GM10266 (cell line): ENCODE measurements around the gene MYH7B.

Experiments used
- DNase-seq: peaks from one replicate; pipeline ENCODE4 v3.0.0; 2012; ENCODE audit errors: extremely low spot score
- TF ChIP-seq, protein P1 (sequence below): IDR thresholded peaks from 2 replicates; pipeline ENCODE4 v1.5.1; 2012; ENCODE audit warnings: mild to moderate bottlenecking, low read depth; ENCODE audit not compliant: control insufficient read depth, insufficient read depth; ENCODE audit errors: missing control alignments

The MYH7B gene

DNA sequence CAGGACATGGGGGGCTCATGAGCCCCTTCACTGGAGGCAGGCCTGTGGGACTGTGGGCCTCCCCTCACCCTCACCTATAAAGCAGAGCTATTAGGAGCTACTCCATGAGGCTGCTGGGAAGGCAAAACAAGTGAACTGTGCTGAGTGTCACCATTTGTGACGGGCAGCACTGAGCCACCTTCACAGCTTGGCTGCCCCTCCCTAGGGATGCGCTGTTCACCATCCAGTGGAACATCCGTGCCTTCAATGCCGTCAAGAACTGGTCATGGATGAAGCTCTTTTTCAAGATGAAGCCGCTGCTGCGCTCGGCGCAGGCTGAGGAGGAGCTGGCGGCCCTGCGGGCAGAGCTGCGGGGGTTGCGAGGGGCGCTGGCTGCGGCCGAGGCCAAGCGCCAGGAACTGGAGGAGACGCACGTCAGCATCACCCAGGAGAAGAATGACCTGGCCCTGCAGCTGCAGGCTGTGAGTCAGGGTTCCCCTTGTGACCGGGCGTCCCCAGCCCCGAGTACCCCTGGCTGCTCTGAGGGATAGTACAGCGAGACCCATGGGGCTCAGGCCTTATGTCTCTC lies 38.4 kb downstream of the MYH7B start:
- TF ChIP-seq, protein P1, sequence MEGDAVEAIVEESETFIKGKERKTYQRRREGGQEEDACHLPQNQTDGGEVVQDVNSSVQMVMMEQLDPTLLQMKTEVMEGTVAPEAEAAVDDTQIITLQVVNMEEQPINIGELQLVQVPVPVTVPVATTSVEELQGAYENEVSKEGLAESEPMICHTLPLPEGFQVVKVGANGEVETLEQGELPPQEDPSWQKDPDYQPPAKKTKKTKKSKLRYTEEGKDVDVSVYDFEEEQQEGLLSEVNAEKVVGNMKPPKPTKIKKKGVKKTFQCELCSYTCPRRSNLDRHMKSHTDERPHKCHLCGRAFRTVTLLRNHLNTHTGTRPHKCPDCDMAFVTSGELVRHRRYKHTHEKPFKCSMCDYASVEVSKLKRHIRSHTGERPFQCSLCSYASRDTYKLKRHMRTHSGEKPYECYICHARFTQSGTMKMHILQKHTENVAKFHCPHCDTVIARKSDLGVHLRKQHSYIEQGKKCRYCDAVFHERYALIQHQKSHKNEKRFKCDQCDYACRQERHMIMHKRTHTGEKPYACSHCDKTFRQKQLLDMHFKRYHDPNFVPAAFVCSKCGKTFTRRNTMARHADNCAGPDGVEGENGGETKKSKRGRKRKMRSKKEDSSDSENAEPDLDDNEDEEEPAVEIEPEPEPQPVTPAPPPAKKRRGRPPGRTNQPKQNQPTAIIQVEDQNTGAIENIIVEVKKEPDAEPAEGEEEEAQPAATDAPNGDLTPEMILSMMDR: no peak
- no peak for DNase-seq

DNA sequence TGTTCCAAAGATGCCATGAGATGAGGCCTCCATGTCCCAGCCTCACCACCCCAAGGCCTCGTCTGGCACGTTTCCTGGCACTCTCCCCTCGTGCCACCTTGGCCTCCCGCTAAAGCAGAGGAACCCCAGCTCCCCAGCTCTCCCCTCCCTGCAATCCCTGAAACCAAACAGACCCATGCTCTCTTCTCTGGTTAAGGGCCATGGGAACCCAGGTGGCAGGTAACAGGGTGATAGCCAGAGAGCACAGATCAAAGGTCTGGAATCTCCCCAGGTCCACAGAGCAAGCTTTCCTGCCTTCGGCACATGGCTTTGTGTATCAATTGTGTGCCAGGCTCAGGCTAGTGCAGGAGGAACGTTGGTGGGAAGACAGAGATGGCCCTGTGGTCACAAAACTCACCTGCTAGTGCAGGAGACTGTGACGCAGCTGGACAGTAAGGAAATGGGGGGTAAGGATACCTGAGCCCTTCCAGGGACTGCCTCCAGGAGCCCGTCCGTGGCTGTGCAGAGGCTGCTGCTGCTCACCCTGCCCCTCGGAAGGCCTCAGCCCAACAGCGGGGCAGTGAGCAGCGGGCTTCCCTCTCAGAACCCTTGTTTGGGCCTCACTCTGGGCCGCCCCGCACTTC lies 39.0 kb downstream of the MYH7B start:
- DNase-seq: no peak
- TF ChIP-seq, protein P1: no peak

DNA sequence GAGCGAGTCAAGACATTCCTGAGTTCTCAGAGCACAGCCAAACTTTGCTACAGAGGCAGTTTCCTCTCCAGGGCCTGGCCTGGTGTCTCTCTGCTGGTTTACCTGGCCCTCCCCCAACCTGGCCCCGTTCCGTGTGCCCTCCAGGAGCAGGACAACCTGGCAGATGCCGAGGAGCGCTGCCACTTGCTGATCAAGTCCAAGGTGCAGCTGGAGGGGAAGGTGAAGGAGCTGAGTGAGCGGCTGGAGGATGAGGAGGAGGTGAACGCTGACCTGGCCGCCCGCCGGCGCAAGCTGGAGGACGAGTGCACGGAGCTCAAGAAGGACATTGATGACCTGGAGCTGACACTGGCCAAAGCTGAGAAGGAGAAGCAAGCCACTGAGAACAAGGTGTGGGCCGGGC lies 39.5 kb downstream of the MYH7B start:
- TF ChIP-seq, protein P1: no peak
- DNase-seq: no peak

DNA sequence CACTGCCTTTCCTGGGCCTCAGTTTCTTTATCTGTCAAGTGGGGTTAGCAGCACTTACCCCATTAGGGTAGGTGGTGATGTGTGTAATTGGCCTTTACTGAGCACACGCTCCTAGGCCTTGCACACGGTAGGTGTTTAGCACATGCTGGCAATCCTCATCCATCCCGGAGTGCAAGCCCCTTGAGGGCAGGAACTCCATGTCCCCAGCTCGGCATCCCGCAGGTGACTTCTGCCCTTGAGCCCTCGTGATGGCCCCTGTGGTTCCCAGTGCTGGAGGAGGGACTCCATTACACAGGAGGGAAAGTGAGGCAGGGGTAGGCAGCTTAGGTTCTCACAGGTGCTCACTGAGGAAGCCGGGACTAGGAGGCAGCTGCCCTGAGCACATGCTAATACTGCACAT lies 40.0 kb downstream of the MYH7B start:
- TF ChIP-seq, protein P1: no peak
- no peak for DNase-seq

DNA sequence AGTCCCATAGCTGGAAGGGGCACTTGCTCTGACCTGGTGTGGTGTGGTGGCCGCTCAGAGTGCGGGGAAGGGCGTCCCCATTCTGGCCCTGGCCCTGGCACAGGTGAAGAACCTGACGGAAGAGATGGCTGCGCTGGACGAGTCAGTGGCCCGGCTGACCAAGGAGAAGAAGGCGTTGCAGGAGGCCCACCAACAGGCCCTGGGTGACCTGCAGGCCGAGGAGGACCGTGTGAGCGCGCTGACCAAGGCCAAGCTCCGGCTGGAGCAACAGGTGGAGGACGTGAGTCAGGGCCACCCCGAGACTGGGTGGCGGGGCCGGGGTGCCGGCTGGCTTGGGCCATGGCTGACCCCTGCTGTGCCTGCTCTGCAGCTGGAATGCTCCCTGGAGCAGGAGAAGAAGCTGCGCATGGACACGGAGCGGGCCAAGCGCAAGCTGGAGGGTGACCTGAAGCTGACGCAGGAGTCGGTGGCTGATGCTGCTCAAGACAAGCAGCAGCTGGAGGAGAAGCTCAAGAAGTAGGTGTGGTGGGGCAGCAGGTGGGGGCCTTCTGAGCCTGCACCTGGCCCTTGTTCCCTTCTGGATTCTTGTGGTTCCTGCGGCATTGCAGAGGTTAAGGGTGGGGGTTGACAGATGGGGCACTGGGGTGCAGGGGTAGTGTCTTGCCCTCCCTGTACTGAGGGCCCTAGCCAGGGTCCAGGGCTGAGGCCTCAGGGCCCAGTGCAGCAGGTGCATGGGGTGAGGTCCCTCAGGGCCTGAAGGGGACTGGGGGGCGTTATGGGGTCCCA lies 40.8 kb downstream of the MYH7B start:
- DNase-seq: no peak
- TF ChIP-seq, protein P1: no peak

DNA sequence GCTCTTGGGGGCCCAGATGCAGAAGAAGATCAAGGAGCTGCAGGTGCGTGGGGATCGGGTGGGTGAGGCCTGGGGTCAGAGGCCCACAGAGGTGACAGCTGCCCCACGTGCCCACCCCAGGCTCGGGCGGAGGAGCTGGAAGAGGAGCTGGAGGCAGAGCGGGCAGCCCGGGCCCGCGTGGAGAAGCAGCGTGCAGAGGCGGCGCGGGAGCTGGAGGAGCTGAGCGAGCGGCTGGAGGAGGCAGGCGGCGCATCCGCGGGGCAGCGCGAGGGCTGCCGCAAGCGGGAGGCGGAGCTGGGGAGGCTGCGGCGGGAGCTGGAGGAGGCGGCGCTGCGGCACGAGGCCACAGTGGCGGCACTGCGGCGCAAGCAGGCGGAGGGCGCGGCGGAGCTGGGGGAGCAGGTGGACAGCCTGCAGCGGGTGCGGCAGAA lies 41.5 kb downstream of the MYH7B start:
- DNase-seq: no peak
- TF ChIP-seq, protein P1: no peak

DNA sequence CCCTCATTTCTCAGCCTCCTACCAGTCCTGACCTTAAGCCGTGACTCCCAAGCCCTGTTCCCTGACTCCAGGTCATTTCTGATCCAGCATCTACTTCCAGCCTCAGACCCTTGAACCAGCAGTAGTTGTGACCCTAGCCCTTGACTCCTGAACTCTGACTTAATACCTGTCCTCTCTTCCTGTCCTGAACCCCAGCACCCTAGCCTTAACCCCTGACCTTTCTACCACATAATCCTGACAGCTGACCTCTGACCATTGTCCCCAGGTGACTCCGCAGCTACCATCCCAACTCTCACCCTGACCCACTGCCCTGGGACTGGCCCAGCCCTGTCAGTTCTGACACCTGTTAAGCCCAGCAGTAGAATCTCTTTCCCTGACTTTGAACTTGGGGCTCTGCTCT lies 42.1 kb downstream of the MYH7B start:
- TF ChIP-seq, protein P1: no peak

More for the DNA sequence above, 42.1 kb downstream of the MYH7B start:
- DNase-seq: no peak
